Measurements from ENCODE around the gene PITPNC1. TPM values are rescaled to one million over a fixed set of nuclear protein-coding genes. Genes with fewer than 3 reads are reported as not detected.

The PITPNC1 gene
- total and polyA plus RNA-seq, 2 of the 13 experiments (the other 11 are each of a cell fraction or from before 2014, with no cell fraction given): 4.1 to 5.7 TPM

DNA sequence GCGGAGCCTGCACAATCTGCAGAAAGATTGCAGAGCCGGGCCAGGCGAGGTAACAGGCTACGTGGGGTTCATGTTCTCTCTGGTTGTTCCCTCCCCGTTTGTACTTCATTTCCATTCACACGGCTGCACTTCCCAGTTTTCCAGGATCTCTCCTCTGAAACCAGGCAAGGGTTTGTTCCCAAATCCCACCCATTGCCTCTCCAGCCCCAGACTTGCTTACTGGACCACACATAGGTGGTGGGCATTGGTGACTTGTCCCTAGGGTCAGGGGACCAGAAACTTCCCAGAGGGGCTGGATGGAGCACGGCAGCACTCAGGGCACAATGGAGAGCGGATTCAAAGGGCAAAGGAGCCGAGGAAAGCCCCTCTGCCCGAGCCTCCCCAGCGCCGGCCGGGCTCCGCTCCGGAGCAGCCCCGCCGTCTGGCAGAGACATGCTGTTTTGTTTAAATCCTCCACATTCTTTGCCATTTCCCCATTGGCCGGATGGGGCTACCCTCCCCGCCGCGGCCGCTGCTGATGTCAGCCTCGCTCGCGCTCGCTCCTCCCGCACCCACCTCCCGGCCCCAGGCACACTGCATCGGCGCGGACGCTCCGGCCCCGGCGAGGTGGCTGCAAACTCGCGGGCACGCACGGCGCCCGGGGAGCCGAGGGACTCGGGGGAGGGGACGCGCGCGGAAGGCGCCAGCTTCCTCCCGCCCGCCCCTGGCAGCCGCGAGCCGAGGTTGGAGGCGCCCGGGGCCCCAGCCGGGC lies at the start of gene PITPNC1 (continued):
- TF ChIP-seq, protein P1, sequence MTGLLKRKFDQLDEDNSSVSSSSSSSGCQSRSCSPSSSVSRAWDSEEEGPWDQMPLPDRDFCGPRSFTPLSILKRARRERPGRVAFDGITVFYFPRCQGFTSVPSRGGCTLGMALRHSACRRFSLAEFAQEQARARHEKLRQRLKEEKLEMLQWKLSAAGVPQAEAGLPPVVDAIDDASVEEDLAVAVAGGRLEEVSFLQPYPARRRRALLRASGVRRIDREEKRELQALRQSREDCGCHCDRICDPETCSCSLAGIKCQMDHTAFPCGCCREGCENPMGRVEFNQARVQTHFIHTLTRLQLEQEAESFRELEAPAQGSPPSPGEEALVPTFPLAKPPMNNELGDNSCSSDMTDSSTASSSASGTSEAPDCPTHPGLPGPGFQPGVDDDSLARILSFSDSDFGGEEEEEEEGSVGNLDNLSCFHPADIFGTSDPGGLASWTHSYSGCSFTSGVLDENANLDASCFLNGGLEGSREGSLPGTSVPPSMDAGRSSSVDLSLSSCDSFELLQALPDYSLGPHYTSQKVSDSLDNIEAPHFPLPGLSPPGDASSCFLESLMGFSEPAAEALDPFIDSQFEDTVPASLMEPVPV (CRISPR knock-in tag; IDR thresholded peaks at IDR 0.05): 0 out of 2 replicates have a peak, but pooled peaks have one; percentile 22
- TF ChIP-seq STAG1 (CRISPR knock-in tag; IDR thresholded peaks at IDR 0.05): no peak
- TF ChIP-seq MYNN (CRISPR knock-in tag; IDR thresholded peaks at IDR 0.05; ENCODE audit: low read depth): no peak
- TF ChIP-seq ZSCAN31 (CRISPR knock-in tag; IDR thresholded peaks at IDR 0.05; ENCODE audit: low read depth): peak; percentile 61; the same call in 1 of the 2 replicates
- TF ChIP-seq MAFG (CRISPR knock-in tag; IDR thresholded peaks at IDR 0.05): no peak
- peak; percentile 75 for TF ChIP-seq GABPB1 (CRISPR knock-in tag; IDR thresholded peaks at IDR 0.05)
- TF ChIP-seq, protein P2, sequence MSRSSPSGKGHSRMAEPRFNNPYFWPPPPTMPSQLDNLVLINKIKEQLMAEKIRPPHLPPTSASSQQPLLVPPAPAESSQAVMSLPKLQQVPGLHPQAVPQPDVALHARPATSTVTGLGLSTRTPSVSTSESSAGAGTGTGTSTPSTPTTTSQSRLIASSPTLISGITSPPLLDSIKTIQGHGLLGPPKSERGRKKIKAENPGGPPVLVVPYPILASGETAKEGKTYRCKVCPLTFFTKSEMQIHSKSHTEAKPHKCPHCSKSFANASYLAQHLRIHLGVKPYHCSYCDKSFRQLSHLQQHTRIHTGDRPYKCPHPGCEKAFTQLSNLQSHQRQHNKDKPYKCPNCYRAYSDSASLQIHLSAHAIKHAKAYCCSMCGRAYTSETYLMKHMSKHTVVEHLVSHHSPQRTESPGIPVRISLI (CRISPR knock-in tag; IDR thresholded peaks at IDR 0.05; ENCODE audit: borderline replicate concordance): no peak
- TF ChIP-seq, protein P3, sequence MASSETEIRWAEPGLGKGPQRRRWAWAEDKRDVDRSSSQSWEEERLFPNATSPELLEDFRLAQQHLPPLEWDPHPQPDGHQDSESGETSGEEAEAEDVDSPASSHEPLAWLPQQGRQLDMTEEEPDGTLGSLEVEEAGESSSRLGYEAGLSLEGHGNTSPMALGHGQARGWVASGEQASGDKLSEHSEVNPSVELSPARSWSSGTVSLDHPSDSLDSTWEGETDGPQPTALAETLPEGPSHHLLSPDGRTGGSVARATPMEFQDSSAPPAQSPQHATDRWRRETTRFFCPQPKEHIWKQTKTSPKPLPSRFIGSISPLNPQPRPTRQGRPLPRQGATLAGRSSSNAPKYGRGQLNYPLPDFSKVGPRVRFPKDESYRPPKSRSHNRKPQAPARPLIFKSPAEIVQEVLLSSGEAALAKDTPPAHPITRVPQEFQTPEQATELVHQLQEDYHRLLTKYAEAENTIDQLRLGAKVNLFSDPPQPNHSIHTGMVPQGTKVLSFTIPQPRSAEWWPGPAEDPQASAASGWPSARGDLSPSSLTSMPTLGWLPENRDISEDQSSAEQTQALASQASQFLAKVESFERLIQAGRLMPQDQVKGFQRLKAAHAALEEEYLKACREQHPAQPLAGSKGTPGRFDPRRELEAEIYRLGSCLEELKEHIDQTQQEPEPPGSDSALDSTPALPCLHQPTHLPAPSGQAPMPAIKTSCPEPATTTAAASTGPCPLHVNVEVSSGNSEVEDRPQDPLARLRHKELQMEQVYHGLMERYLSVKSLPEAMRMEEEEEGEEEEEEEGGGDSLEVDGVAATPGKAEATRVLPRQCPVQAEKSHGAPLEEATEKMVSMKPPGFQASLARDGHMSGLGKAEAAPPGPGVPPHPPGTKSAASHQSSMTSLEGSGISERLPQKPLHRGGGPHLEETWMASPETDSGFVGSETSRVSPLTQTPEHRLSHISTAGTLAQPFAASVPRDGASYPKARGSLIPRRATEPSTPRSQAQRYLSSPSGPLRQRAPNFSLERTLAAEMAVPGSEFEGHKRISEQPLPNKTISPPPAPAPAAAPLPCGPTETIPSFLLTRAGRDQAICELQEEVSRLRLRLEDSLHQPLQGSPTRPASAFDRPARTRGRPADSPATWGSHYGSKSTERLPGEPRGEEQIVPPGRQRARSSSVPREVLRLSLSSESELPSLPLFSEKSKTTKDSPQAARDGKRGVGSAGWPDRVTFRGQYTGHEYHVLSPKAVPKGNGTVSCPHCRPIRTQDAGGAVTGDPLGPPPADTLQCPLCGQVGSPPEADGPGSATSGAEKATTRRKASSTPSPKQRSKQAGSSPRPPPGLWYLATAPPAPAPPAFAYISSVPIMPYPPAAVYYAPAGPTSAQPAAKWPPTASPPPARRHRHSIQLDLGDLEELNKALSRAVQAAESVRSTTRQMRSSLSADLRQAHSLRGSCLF (CRISPR knock-in tag; IDR thresholded peaks at IDR 0.05; ENCODE audit: borderline replicate concordance): no peak
- TF ChIP-seq, protein P4, sequence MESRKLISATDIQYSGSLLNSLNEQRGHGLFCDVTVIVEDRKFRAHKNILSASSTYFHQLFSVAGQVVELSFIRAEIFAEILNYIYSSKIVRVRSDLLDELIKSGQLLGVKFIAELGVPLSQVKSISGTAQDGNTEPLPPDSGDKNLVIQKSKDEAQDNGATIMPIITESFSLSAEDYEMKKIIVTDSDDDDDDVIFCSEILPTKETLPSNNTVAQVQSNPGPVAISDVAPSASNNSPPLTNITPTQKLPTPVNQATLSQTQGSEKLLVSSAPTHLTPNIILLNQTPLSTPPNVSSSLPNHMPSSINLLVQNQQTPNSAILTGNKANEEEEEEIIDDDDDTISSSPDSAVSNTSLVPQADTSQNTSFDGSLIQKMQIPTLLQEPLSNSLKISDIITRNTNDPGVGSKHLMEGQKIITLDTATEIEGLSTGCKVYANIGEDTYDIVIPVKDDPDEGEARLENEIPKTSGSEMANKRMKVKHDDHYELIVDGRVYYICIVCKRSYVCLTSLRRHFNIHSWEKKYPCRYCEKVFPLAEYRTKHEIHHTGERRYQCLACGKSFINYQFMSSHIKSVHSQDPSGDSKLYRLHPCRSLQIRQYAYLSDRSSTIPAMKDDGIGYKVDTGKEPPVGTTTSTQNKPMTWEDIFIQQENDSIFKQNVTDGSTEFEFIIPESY (CRISPR knock-in tag; IDR thresholded peaks at IDR 0.05): no peak
- TF ChIP-seq ZBTB42 (CRISPR knock-in tag; IDR thresholded peaks at IDR 0.05): no peak
- peak; percentile 60; the same call in 1 of the 2 replicates for TF ChIP-seq ZBTB7B (CRISPR knock-in tag; IDR thresholded peaks at IDR 0.05)
- TF ChIP-seq ZNF251 (CRISPR knock-in tag; IDR thresholded peaks at IDR 0.05): no peak
- TF ChIP-seq ATRX (CRISPR knock-in tag; IDR thresholded peaks at IDR 0.05; ENCODE audit: borderline replicate concordance): no peak
- peak; percentile 76; the same call in 1 of the 2 replicates for TF ChIP-seq PHF21A (CRISPR knock-in tag; IDR thresholded peaks at IDR 0.05)
- peak; percentile 58; the same call in 1 of the 2 replicates for TF ChIP-seq RNF2 (conservative IDR thresholded peaks at IDR 0.05; ENCODE audit: low read depth)
- peak; percentile 56 for TF ChIP-seq SALL1 (CRISPR knock-in tag; IDR thresholded peaks at IDR 0.05)
- TF ChIP-seq ZSCAN12 (CRISPR knock-in tag; IDR thresholded peaks at IDR 0.05): no peak
- no peak for TF ChIP-seq KDM6A (CRISPR knock-in tag; IDR thresholded peaks at IDR 0.05; ENCODE audit: low read depth)
